HUDEP-2 (cell line): ENCODE data around the gene GALR2.
A peak's percentile ranks its signal among the peaks of the same experiment; 100 is the strongest.

Experiments used
- DNase-seq, 76 experiments: peaks; one replicate each; lab custom pipeline; 2025; ENCODE audit not compliant: unreplicated experiment in 76 of 76; lab: John Stamatoyannopoulos, UW

The GALR2 gene

GRCh38 chr17:76078860-76079534, 4.4 kb downstream of the GALR2 start, which contains the start of gene ZACN:
Gene ZACN (plus strand): TSS chr17:76079182. CDS start chr17:76079265, 83 bp downstream.
- DNase-seq: no peak

GRCh38 chr17:76079535-76079955, 5.0 kb downstream of the GALR2 start:
- no peak for DNase-seq

GRCh38 chr17:76079956-76080767, 5.6 kb downstream of the GALR2 start:
- DNase-seq: peak in 1 of 76 experiments; percentile 9

GRCh38 chr17:76080768-76081287, 6.2 kb downstream of the GALR2 start:
- no peak for DNase-seq

- DNase-seq: no peak
Measured at GRCh38 chr17:76081295-76082210, 7.0 kb downstream of the GALR2 start.

GRCh38 chr17:76082326-76083251, 8.0 kb downstream of the GALR2 start:
- no peak for DNase-seq

GRCh38 chr17:76083536-76084182, 9.1 kb downstream of the GALR2 start:
- no peak for DNase-seq

- DNase-seq: no peak
Measured at GRCh38 chr17:76085066-76085730, 10.6 kb downstream of the GALR2 start.

GRCh38 chr17:76085731-76086366, 11.3 kb downstream of the GALR2 start:
- DNase-seq: no peak

- DNase-seq: no peak
Measured at GRCh38 chr17:76086384-76086783, 11.8 kb downstream of the GALR2 start.

GRCh38 chr17:76087531-76087930, 12.9 kb downstream of the GALR2 start:
- DNase-seq: no peak

- no peak for DNase-seq
Measured at GRCh38 chr17:76088041-76088867, 13.7 kb downstream of the GALR2 start.

GRCh38 chr17:76088868-76089576, 14.4 kb downstream of the GALR2 start:
- no peak for DNase-seq

- DNase-seq: no peak
Measured at GRCh38 chr17:76089680-76090516, 15.3 kb downstream of the GALR2 start.

- no peak for DNase-seq
Measured at GRCh38 chr17:76090517-76091129, 16.0 kb downstream of the GALR2 start.
